Measurements from ENCODE around the gene RETN. TPM values are rescaled to one million over a fixed set of nuclear protein-coding genes. Genes with fewer than 3 reads are reported as not detected.
"Not testable (repeated sequence)": the region's sequence is repeated elsewhere in the genome, so short reads cannot be mapped to it uniquely, and the experiment has no call there.

RETN gene
- polyA plus RNA-seq, 3 donors, result 42.1 to 119 (median 60.0) TPM

DNA sequence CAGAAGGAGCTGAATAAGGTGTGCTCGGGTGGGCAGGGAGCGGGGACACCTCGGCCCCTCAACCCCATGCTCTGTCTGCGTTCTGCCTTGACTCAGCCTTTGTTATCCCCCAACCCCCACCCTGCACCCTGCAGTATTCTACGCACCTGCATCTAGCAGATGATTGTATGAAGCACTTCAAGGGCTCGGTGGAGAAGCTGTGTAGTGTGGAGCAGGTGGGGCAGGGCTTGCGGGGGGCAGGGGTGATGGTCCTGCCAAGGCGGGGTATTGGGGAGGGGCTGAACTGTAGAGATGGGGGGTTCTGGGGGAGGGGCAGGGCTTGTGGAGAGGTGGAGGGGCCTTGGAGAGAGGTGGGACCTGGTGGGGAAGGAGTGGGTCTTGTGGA, 25.8 kb upstream of the RETN start:
- Mint-ChIP-seq H3K27me3 (ENCODE audit: low read depth in 3 of 3) (peaks cover 0 to 1% (median 0%) of the 10 kb centered on the region in 3 donors), H3K36me3 (peaks cover 53 to 85% of the 10 kb centered on the region in 2 donors), H3K4me3 (no peak overlapping the region), H3K27ac (peak overlapping the region in 5 of 7 donors; percentile 40 to 90 (median 58)), H3K4me1 (peaks cover 62% of the 10 kb centered on the region), H3K9me3 (peaks cover 0 to 2% (median 0%) of the 10 kb centered on the region in 7 donors)
- 100% methylated on average over 4 of the region's 8 CpGs for WGBS (ENCODE audit: insufficient coverage)
- Histone ChIP-seq H4K20me1 (ENCODE audit: insufficient read depth, low read length) (peaks cover 72% of the 10 kb centered on the region), H3K9ac (ENCODE audit: insufficient read depth, low read length, poor library complexity, severe bottlenecking) (no peak overlapping the region), H3K4me3 (replicated peaks in 1 of 3; ENCODE audit: low read depth in 2 of 3, low read length in 3 of 3) (no peak overlapping the region), H3K4me1 (ENCODE audit: control insufficient read depth in 1 of 2, insufficient read depth in 2 of 2, low read length in 2 of 2) (peaks cover 66 to 81% of the 10 kb centered on the region in 2 donors), H3K4me2 (replicated peaks; ENCODE audit: extremely low read depth, low read length, poor library complexity, severe bottlenecking) (no peak overlapping the region), H3K27ac (ENCODE audit: low read depth in 1 of 2, low read length in 2 of 2) (peak overlapping the region; percentile 73 to 87), H3K36me3 (replicated peaks in 1 of 2; ENCODE audit: control insufficient read depth in 1 of 2, insufficient read depth in 2 of 2, low read length in 2 of 2) (peaks cover 59 to 81% of the 10 kb centered on the region in 2 donors), H3K79me2 (ENCODE audit: insufficient read depth, low read length) (peaks cover 85% of the 10 kb centered on the region), H3K9me3 (replicated peaks in 1 of 2; ENCODE audit: control insufficient read depth in 1 of 2, insufficient read depth in 1 of 2, low read length in 2 of 2) (no peaks in the 10 kb centered on the region), H3K27me3 (ENCODE audit: control insufficient read depth in 2 of 2, insufficient read depth in 2 of 2, low read length in 2 of 2) (no peaks in the 10 kb centered on the region), H2AFZ (ENCODE audit: insufficient read depth, low read depth, low read length, poor library complexity, severe bottlenecking) (no peak overlapping the region)
- DNase-seq, result no peak
- TF ChIP-seq, protein P1, sequence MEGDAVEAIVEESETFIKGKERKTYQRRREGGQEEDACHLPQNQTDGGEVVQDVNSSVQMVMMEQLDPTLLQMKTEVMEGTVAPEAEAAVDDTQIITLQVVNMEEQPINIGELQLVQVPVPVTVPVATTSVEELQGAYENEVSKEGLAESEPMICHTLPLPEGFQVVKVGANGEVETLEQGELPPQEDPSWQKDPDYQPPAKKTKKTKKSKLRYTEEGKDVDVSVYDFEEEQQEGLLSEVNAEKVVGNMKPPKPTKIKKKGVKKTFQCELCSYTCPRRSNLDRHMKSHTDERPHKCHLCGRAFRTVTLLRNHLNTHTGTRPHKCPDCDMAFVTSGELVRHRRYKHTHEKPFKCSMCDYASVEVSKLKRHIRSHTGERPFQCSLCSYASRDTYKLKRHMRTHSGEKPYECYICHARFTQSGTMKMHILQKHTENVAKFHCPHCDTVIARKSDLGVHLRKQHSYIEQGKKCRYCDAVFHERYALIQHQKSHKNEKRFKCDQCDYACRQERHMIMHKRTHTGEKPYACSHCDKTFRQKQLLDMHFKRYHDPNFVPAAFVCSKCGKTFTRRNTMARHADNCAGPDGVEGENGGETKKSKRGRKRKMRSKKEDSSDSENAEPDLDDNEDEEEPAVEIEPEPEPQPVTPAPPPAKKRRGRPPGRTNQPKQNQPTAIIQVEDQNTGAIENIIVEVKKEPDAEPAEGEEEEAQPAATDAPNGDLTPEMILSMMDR (IDR thresholded peaks at IDR 0.05), result no peak
- intact Hi-C loops (cut with micrococcal nuclease), result no loop called here

DNA sequence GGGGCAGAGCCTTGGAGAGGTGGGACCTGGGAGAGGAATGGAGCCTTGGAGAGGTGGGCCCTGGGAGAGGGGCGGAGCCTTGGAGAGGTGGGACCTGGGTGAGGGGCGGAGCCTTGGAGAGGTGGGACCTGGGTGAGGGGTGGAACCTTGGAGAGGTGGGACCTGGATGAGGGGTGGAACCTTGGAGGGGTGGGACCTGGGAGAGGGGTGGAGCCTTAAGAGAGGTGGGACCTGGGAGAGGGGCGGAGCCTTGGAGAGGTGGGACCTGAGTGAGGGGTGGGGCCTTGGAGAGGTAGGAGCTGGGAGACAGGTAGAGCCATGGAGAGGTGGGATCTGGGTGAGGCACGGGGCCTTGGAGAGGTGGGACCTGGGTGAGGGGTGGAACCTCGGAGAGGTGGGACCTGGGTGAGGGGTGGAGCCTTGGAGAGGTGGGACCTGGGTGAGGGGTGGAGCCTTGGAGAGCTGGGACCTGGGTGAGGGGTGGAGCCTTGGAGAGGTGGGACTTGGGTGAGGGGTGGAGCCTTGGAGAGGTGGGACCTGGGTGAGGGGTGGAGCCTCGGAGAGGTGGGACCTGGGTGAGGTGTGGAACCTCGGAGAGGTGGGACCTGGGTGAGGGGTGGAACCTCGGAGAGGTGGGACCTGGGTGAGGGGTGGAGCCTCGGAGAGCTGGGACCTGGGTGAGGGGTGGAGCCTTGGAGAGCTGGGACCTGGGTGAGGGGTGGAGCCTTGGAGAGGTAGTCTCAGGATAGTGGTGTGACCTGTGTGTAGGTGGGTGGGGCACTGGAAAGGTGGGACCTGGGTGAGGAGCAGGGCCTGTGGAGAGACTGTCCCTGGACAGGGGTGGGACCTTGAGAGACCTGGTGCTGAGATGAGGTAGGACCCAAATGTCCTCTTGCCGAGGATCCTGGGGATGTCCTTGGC, 25.0 kb upstream of the RETN start:
- Histone ChIP-seq H3K4me1 (ENCODE audit: control insufficient read depth in 1 of 2, insufficient read depth in 2 of 2, low read length in 2 of 2) (peaks cover 57 to 72% of the 10 kb centered on the region in 2 donors), H3K27ac (ENCODE audit: low read depth in 1 of 2, low read length in 2 of 2) (peak overlapping the region; percentile 73 to 87), H4K20me1 (ENCODE audit: insufficient read depth, low read length) (peaks cover 64% of the 10 kb centered on the region), H3K4me2 (replicated peaks; ENCODE audit: extremely low read depth, low read length, poor library complexity, severe bottlenecking) (peak overlapping the region; percentile 86), H3K9ac (ENCODE audit: insufficient read depth, low read length, poor library complexity, severe bottlenecking) (peak overlapping the region; percentile 25), H3K36me3 (replicated peaks in 1 of 2; ENCODE audit: control insufficient read depth in 1 of 2, insufficient read depth in 2 of 2, low read length in 2 of 2) (peaks cover 55 to 81% of the 10 kb centered on the region in 2 donors), H3K79me2 (ENCODE audit: insufficient read depth, low read length) (peaks cover 77% of the 10 kb centered on the region)
- H3K4me3 Mint-ChIP-seq; H3K27me3 ChIP-seq (ENCODE audit: control insufficient read depth in 2 of 2, insufficient read depth in 2 of 2, low read length in 2 of 2); H3K9me3 ChIP-seq (replicated peaks in 1 of 2; ENCODE audit: control insufficient read depth in 1 of 2, insufficient read depth in 1 of 2, low read length in 2 of 2); DNase-seq; intact Hi-C loops (cut with micrococcal nuclease); H2AFZ ChIP-seq (ENCODE audit: insufficient read depth, low read depth, low read length, poor library complexity, severe bottlenecking); H3K27me3 Mint-ChIP-seq (ENCODE audit: low read depth in 3 of 3); H3K9me3 Mint-ChIP-seq; H3K4me3 ChIP-seq (replicated peaks in 1 of 3; ENCODE audit: low read depth in 2 of 3, low read length in 3 of 3): not testable (repeated sequence)
- Mint-ChIP-seq H3K36me3 (peaks cover 54 to 83% of the 10 kb centered on the region in 2 donors), H3K4me1 (peaks cover 54% of the 10 kb centered on the region), H3K27ac (peak overlapping the region; percentile 79 to 98 (median 93))
- 82% methylated on average over 7 of the region's 10 CpGs for WGBS (ENCODE audit: insufficient coverage)
